Femur (tissue), 1 donor: Measurements from ENCODE around the gene NPR3.
"Not testable (repeated sequence)": the region's sequence is repeated elsewhere in the genome, so short reads cannot be mapped to it uniquely, and the experiment has no call there.

Source experiments
- DNase-seq: peaks from one replicate; pipeline ENCODE4 v3.0.0-alpha.2; 2017

Gene NPR3

GRCh38 chr5:32769711-32770110 is 58.6 kb downstream of the NPR3 start:
- DNase-seq = no peak

GRCh38 chr5:32770444-32770843 is 59.3 kb downstream of the NPR3 start:
- DNase-seq = no peak

GRCh38 chr5:32771037-32771436 is 59.9 kb downstream of the NPR3 start:
- DNase-seq = no peak

GRCh38 chr5:32773944-32774343 is 62.8 kb downstream of the NPR3 start:
- no peak for DNase-seq

- DNase-seq = no peak
Measured at GRCh38 chr5:32776200-32776599, 65.1 kb downstream of the NPR3 start.

- no peak for DNase-seq
Measured at GRCh38 chr5:32777222-32777621, 66.1 kb downstream of the NPR3 start.

- DNase-seq = no peak
Measured at GRCh38 chr5:32777733-32778132, 66.6 kb downstream of the NPR3 start.

GRCh38 chr5:32778403-32778802 is 67.3 kb downstream of the NPR3 start:
- DNase-seq = no peak

GRCh38 chr5:32779754-32780415 is 68.8 kb downstream of the NPR3 start:
- DNase-seq = no peak

GRCh38 chr5:32780508-32780919 is 69.4 kb downstream of the NPR3 start:
- no peak for DNase-seq

GRCh38 chr5:32783661-32784060 is 72.5 kb downstream of the NPR3 start:
- no peak for DNase-seq

- DNase-seq = no peak
Measured at GRCh38 chr5:32785611-32786254, 74.6 kb downstream of the NPR3 start.

- no peak for DNase-seq
Measured at GRCh38 chr5:32786311-32786710, 75.2 kb downstream of the NPR3 start.

- DNase-seq = no peak
Measured at GRCh38 chr5:32790411-32790951, 79.4 kb downstream of the NPR3 start.

GRCh38 chr5:32791536-32792243 is 80.6 kb downstream of the NPR3 start:
- no peak for DNase-seq

- DNase-seq = no peak
Measured at GRCh38 chr5:32794086-32794485, 83.0 kb downstream of the NPR3 start.

GRCh38 chr5:32802764-32803163 is 91.6 kb downstream of the NPR3 start:
- DNase-seq = no peak

- DNase-seq = no peak
Measured at GRCh38 chr5:32803656-32804055, 92.5 kb downstream of the NPR3 start.

- not testable (repeated sequence) for DNase-seq
Measured at GRCh38 chr5:32805462-32805861, 94.3 kb downstream of the NPR3 start.

- DNase-seq = peak; percentile 29
Measured at GRCh38 chr5:32805971-32806638, 95.0 kb downstream of the NPR3 start.

- DNase-seq = no peak
Measured at GRCh38 chr5:32808783-32809182, 97.7 kb downstream of the NPR3 start.

- DNase-seq = peak; percentile 38
Measured at GRCh38 chr5:32810804-32811203, 99.7 kb downstream of the NPR3 start.

- no peak for DNase-seq
Measured at GRCh38 chr5:32812399-32812798, 101.3 kb downstream of the NPR3 start.
